LNCAP (cell line): Measurements from ENCODE around the gene SFSWAP.

ENCODE experiments used
- TF ChIP-seq, protein P1 (sequence below): fragments of 450-650 bp; IDR thresholded peaks from 2 replicates; pipeline ENCODE4 v1.5.1; 2017; ENCODE audit warnings: mild to moderate bottlenecking

Gene SFSWAP

DNA sequence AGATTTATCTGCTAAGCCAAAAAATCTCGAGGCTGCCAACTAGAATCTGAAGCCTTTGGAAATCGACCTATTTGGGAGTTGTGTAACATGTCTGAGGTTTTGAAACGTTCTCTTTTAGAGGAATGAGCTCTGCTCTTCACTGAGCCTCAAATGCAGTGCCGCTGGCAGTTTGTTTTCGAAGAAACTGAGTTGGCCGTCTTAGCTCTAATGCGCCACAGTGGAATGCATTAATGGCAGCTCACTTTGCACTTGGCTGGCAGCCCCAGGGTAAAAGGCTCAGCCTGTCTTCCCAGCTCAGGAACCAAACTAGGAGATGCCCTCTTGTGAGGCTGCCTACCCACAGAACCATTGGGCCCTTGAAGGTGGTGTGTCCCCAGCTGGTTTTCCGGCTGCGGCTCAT is 53.8 kb downstream of the SFSWAP start:
- TF ChIP-seq, protein P1, sequence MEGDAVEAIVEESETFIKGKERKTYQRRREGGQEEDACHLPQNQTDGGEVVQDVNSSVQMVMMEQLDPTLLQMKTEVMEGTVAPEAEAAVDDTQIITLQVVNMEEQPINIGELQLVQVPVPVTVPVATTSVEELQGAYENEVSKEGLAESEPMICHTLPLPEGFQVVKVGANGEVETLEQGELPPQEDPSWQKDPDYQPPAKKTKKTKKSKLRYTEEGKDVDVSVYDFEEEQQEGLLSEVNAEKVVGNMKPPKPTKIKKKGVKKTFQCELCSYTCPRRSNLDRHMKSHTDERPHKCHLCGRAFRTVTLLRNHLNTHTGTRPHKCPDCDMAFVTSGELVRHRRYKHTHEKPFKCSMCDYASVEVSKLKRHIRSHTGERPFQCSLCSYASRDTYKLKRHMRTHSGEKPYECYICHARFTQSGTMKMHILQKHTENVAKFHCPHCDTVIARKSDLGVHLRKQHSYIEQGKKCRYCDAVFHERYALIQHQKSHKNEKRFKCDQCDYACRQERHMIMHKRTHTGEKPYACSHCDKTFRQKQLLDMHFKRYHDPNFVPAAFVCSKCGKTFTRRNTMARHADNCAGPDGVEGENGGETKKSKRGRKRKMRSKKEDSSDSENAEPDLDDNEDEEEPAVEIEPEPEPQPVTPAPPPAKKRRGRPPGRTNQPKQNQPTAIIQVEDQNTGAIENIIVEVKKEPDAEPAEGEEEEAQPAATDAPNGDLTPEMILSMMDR: no peak

DNA sequence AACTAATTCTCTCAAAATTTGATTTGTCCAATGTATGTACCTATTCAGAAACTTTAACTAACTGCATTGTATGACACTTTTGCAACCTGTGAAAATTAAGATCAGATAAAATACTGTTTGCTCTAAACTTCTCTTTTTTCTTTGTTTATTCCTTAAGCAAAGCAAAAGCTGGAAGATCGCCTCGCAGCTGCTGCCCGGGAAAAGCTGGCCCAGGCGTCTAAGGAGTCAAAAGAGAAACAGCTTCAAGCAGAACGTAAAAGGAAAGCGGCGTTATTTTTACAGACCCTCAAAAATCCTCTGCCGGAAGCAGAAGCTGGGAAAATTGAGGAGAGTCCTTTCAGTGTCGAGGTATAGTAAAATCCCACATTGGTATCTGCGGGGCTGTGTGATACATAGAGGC is 55.1 kb downstream of the SFSWAP start:
- TF ChIP-seq, protein P1: no peak

DNA sequence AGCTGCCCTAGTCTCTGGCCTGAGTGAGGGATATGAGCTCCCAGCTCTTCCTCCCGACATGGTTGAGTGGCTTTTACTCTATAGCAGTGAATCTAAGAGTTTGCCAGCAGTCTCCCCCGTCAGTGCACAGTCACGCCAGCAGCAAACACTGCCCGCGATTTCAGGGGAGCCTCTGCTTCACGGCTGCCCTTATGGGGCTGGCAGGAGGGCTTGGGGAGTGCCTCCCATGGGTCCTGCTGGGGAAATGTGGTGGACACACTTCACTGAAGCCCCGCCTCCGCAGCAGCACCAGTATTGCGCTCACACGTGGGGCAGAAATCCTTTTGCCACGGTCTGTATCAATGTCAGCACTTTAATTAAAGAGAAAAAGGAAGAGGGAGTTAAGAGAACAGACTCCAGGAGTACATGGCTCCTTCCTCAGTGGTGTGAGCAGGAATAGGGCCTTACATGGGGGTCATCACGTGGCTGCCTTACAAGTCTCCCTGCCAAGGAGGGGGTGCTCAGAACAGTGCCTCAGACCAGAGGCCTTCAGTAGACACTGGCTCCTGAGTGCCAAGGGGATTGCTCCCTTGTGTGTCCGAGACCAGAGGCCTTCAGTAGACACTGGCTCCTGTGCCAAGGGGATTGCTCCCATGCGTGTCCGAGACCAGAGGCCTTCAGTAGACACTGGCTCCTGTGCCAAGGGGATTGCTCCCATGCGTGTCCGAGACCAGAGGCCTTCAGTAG is 55.7 kb downstream of the SFSWAP start:
- TF ChIP-seq, protein P1: no peak

DNA sequence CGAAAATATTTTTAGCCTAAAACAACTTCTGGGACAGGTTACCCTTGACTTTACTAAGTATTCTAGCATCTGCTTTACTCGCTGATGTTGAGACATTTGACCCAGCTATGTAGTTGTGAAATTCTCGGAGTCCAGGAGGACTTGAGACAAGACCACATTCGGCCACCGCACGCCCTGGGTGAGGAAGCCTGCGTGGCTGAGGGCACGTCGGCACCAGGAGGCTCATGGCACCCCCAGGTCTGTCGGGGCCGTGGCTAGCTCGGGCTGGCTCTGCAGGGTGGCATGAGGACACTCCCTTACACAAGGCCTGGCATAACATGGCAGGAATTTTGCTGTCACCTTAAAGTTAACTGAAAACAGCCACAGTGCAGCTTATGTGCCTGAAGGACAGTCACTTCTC is 59.2 kb downstream of the SFSWAP start:
- TF ChIP-seq, protein P1: no peak

DNA sequence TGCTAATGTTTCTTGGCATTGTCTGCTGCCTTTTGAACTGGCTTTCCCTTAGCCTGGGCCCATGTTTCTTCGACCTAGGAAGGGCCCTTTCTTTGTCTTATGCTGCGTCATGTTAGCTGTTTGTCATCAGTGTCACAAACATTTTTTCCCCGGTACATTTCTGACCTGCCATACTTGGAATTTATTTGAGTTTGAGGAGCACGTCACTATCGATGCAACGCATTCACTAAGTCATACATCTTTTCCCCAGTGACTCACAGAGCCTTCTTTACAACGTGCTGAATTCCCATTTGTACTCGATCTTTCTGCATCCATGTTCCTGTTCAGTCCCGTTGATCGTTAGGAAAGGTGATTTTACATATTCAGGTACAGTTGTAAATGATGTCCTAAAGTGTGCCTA is 61.1 kb downstream of the SFSWAP start:
- TF ChIP-seq, protein P1: no peak

DNA sequence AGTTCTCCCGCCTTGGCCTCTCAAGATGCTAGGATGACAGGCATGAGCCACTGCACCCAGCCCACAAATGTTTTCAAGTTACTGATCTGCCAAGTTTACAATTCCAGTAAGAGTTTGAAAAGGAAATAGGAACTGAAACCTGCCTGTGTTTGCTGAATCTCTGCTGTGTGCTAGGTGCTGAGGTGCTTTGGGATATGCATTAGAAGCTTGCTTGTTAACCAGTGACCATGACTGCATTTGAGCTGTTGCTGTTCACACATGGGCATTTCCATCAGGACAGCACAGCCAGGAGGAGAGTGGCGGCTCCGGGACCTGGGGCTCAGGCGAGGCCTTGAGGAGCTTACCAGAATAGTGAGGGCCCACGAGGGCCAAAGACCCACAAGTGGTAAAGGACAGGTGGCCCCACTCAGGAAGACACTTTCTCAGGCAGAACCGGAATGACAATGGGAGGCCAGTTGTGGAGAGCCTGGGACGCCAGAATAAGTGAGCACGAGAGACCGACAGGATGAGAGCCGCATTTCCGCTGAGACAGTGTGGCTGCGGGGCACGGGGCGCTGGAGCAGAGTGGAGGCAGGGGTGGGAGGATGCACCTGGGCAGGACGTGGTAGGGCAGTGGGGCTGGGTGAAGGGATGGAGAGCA is 62.8 kb downstream of the SFSWAP start:
- TF ChIP-seq, protein P1: no peak

DNA sequence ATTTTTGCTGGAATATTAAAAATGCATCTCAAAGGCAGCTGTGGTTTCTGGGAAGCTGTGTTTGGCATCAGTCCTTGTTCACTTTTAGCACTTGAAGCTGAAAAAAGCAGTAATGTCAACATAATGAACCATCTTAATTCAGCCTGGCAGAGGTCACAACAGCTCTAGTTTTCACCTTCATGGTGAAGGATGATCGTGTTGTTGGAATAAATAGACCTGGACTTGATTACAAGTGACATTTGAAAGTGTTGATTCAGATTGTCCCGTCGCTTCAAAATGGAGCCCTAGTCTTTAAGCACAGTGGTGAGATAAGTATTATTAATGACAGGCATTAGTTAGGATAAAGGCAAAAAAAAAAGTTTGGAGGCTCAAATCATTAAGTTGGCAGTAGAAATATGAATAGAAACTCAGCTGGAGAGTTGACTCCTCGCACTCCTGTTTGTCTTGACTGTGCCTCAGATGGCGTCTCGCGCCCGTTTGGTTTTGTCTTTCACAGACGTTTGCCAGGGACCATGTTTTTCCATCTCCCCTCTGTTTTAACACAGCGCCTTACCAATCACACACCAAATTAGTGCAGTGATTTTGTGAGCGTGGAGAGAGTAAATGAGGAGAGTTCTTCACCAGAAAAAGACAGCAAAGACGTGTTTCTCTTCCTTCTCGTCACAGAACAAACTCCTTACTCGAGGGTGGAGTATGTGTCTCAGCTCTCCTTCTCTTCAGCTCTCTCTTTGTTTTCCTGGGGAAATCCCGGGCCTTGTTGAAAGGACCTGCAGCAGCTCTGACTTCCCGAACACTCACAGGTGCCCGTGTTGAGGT is 63.9 kb downstream of the SFSWAP start:
- TF ChIP-seq, protein P1: no peak
